ENCODE results near the gene TTLL1. TPM values are rescaled to one million over a fixed set of nuclear protein-coding genes. Genes with fewer than 3 reads are reported as not detected.
A peak's percentile ranks its signal among the peaks of the same experiment; 100 is the strongest.
"Not testable (repeated sequence)": the region's sequence is repeated elsewhere in the genome, so short reads cannot be mapped to it uniquely, and the experiment has no call there.

TTLL1 gene
- total RNA-seq, 4 donors from 2014 or later = 1.1 to 3.8 (median 2.8) TPM

GRCh38 chr22:43018615-43019014 is 70.6 kb downstream of the TTLL1 start:
- Histone ChIP-seq H3K36me3 (no peaks in the 10 kb centered on the region), H3K27ac (peak overlapping the region; percentile 63 to 75 (median 73))
- intact Hi-C loops (cut with DNase I; ENCODE audit: low total_unique reads) = no loop called here

GRCh38 chr22:43017525-43018460 is 71.4 kb downstream of the TTLL1 start:
- in situ Hi-C loops (cut with MboI; ENCODE audit: low pct_ligation_motif_present in 1 of 4, low pct_unique_long_range_greater_than_20kb in 1 of 4, low sequenced_read_pairs in 3 of 4) = no loop called here
- 70 to 79% methylated on average over 3 to 10 of the region's 10 CpGs for WGBS, 2 donors (ENCODE audit: low coverage in 1 of 2)

More at GRCh38 chr22:43018615-43019014, 70.6 kb downstream of the TTLL1 start:
- in situ Hi-C loops (cut with MboI; ENCODE audit: low pct_ligation_motif_present in 1 of 4, low pct_unique_long_range_greater_than_20kb in 1 of 4, low sequenced_read_pairs in 3 of 4) = no loop called here
- TF ChIP-seq POLR2AphosphoS5 (IDR thresholded peaks at IDR 0.05) (peak in 1 of 3 donors; percentile 54), CTCF (IDR thresholded peaks at IDR 0.05) (no peak)
- H3K27me3 ChIP-seq = no peaks in the 10 kb centered on the region
- no peaks in the 10 kb centered on the region for H3K9me3 ChIP-seq
- peaks cover 3 to 28% (median 17%) of the 10 kb centered on the region in 4 donors for H3K4me1 ChIP-seq
- no peak overlapping the region for H3K4me3 ChIP-seq
- DNase-seq = peak; percentile 52
- 66 to 84% methylated on average over 5 to 6 of the region's 6 CpGs for WGBS, 2 donors (ENCODE audit: low coverage in 1 of 2)

GRCh38 chr22:43016150-43016549 is 73.0 kb downstream of the TTLL1 start:
- Histone ChIP-seq H3K4me1 (peaks cover 13 to 49% (median 35%) of the 10 kb centered on the region in 4 donors), H3K4me3 (peak overlapping the region in 1 of 4 donors; percentile 88), H3K27ac (peak overlapping the region in 3 of 4 donors; percentile 84 to 91 (median 86))
- DNase-seq; H3K27me3 ChIP-seq; H3K9me3 ChIP-seq; intact Hi-C loops (cut with DNase I; ENCODE audit: low total_unique reads); H3K36me3 ChIP-seq; in situ Hi-C loops (cut with MboI; ENCODE audit: low pct_ligation_motif_present in 1 of 4, low pct_unique_long_range_greater_than_20kb in 1 of 4, low sequenced_read_pairs in 3 of 4): not testable (repeated sequence)
- WGBS, 2 donors (ENCODE audit: low coverage in 1 of 2) = 86 to 94% methylated on average over 3 to 5 of the region's 5 CpGs

More at GRCh38 chr22:43017525-43018460, 71.4 kb downstream of the TTLL1 start:
- no peak for DNase-seq
- H3K36me3 ChIP-seq = no peaks in the 10 kb centered on the region
- no peaks in the 10 kb centered on the region for H3K9me3 ChIP-seq
- intact Hi-C loops (cut with DNase I; ENCODE audit: low total_unique reads) = no loop called here
- no peak overlapping the region for H3K4me3 ChIP-seq
- H3K27me3 ChIP-seq = no peaks in the 10 kb centered on the region
- TF ChIP-seq POLR2AphosphoS5 (IDR thresholded peaks at IDR 0.05) = no peak
- no peak for TF ChIP-seq CTCF (IDR thresholded peaks at IDR 0.05)
- TF ChIP-seq EP300 (IDR thresholded peaks at IDR 0.05; ENCODE audit: low read depth) = no peak
- H3K27ac ChIP-seq = peak overlapping the region; percentile 63 to 75 (median 73)
- peaks cover 10 to 36% (median 25%) of the 10 kb centered on the region in 4 donors for H3K4me1 ChIP-seq

GRCh38 chr22:43015677-43016042 is 73.5 kb downstream of the TTLL1 start:
- TF ChIP-seq POLR2A (IDR thresholded peaks at IDR 0.05) (no peak), EP300 (IDR thresholded peaks at IDR 0.05; ENCODE audit: low read depth) (no peak), POLR2AphosphoS5 (IDR thresholded peaks at IDR 0.05) (no peak), CTCF (IDR thresholded peaks at IDR 0.05) (no peak)
- intact Hi-C loops (cut with DNase I; ENCODE audit: low total_unique reads) (no loop called here), in situ Hi-C loops (cut with MboI; ENCODE audit: low pct_ligation_motif_present in 1 of 4, low pct_unique_long_range_greater_than_20kb in 1 of 4, low sequenced_read_pairs in 3 of 4) (no loop called here)
- peaks cover 17 to 54% (median 39%) of the 10 kb centered on the region in 4 donors for H3K4me1 ChIP-seq
- peak overlapping the region; percentile 69 to 88 (median 82) for H3K4me3 ChIP-seq
- WGBS, 2 donors (ENCODE audit: low coverage in 1 of 2) = 26 to 30% methylated on average over 1 to 5 of the region's 5 CpGs
- no peaks in the 10 kb centered on the region for H3K9me3 ChIP-seq
- no peaks in the 10 kb centered on the region for H3K36me3 ChIP-seq
- no peak for DNase-seq
- no peaks in the 10 kb centered on the region for H3K27me3 ChIP-seq
- H3K27ac ChIP-seq = peak overlapping the region; percentile 84 to 91 (median 88)
